SKM-1 treated with dmso at 0.1 percent for 144 hours (cell line): Measurements from ENCODE around the gene LRFN4.

Source experiments
- DNase-seq: peaks from one replicate; lab custom pipeline; 2025; ENCODE audit not compliant: unreplicated experiment; lab: John Stamatoyannopoulos, UW

Gene LRFN4

GRCh38 chr11:66857927-66858185 is 992 bp downstream of the LRFN4 start:
- DNase-seq, result no peak

DNA sequence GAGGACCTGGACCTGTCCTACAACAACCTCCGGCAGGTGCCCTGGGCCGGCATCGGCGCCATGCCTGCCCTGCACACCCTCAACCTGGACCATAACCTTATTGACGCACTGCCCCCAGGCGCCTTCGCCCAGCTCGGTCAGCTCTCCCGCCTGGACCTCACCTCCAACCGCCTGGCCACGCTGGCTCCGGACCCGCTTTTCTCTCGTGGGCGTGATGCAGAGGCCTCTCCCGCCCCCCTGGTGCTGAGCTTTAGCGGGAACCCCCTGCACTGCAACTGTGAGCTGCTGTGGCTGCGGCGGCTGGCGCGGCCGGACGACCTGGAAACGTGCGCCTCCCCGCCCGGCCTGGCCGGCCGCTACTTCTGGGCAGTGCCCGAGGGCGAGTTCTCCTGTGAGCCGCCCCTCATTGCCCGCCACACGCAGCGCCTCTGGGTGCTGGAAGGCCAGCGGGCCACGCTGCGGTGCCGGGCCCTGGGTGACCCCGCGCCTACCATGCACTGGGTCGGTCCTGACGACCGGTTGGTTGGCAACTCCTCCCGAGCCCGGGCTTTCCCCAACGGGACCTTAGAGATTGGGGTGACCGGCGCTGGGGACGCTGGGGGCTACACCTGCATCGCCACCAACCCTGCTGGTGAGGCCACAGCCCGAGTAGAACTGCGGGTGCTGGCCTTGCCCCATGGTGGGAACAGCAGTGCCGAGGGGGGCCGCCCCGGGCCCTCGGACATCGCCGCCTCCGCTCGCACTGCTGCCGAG is 1.5 kb downstream of the LRFN4 start:
- no peak for DNase-seq

GRCh38 chr11:66858939-66859685 is 2.2 kb downstream of the LRFN4 start:
- no peak for DNase-seq

GRCh38 chr11:66859686-66860448 is 3.0 kb downstream of the LRFN4 start:
- DNase-seq, result no peak

DNA sequence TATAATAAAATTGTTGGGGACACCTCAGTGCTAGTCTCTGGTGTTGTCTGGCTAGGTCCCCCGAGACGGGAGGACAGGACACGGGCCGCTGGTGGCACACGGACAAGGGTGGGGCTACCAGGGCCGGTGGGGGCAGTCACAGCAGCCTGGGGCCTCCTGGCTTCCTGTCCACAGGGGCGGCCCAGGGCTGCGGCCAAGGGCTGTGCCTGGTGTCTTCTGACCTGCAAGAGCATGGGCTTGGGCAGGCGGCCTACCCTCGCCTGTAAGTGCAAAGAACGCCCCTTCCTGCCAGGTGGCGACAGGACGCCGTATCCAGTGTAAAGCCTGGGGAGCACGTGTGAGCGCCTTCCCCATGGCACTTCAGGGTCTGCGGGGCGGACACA is 3.6 kb downstream of the LRFN4 start:
- no peak for DNase-seq

DNA sequence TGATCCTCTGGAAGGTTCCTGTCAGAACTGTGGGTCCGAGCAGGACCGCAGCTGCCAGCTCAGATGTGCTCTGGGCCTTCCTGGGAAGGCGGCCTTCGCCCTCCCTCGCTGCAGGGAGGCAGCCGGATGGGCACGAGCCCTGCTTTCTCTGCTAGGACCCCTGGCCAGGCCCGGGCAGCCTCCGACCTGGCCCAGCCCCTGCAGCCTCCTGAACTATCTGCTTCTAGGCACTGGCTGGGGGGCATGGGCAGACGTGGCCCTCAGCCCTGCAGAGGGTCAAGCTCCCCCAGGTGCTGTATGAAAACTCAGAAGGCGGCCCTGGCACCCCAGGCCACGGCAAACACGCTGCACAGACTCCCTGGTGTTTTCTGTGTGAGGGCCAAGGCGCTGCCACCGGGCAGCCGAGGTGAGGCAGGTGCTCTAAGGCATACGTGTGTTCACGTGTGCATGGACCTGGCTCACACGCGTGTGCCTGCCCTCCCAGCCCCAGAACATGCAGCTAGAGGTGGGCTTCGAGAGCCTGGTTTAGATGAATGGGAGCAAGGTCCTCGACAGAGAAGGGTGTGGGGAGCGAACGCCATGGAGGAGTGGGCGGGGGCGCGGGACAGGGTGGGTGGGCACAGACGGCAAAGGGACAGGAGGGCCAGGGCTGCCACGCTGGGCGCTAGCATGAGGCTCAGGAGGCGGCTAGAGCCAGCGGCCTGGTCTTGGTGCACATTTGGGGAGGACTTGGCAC is 4.3 kb downstream of the LRFN4 start:
- no peak for DNase-seq

GRCh38 chr11:66861774-66862558 is 5.1 kb downstream of the LRFN4 start:
- DNase-seq, result no peak

- DNase-seq, result no peak
These were observed 5.7 kb downstream of the LRFN4 start for GRCh38 chr11:66862559-66863037.

DNA sequence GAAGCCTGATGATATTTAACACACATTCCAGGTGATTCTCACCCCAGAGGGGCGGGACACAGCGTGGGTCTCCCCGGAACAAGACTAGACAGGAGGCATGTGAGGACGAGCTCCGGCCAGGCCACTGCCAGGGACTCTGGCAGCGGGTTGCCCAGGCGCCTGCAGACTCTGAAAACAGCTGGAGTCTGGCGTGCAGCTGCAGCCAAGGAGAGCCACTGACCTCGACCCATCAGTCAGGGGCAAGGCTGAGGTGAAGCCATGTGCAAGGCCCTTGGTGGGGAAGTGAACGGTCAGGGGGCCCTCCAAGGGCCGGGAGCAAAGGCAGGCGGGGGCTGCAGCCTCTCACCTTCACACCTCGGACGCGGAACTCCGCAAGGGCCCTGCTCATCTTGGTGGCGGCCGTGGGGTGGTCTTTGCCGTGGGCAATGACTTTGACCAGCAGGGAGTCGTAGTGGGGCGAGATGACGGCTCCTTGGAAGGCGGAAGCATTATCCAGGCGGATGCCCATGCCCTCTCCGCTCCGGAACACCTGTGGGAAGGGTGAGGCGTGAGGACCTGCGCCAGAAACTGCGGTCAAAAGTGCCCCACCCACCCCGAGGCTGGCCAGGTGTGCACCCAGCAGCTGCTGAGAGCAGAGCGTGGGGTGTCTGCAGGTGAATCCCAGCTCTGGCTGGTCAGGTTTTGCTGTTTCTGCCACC is 6.7 kb downstream of the LRFN4 start:
- no peak for DNase-seq

DNA sequence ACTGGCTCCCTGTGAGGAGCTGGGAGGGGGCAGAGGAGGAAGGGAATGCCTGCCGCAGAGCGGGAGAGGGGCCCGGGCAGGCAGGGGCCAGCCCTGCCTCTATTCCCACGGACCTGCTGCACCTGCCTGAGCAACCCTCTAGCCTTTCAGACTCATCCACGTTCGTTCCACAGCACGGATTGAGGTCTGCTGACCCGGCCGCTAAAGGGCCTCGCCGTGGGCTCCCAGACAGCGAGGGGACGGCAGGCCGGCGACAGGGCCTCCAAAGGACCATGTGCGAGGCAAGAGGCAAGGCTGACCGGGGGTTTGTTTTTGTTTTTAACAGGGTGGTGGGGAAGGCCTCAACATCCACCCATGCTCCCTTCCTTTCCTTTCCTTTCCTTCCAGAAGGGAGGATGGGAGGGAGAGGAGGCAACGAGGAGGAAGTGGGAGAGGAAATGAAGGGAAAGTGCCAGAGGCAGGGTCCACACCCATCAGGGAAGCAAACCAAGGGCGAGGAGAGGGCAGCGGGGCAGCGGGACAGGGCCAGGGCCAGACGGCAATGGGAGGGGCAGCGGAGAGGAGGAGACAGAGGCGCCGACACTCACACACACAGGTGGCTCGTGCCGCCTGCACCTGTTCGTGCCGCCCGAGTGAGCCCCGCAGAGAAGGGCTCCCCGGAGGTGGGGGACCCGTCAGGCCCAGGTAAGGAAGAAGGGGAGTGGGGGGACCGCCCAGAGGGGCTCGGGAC is 7.5 kb downstream of the LRFN4 start:
- DNase-seq, result no peak

GRCh38 chr11:66864924-66865697 is 8.2 kb downstream of the LRFN4 start:
- no peak for DNase-seq

DNA sequence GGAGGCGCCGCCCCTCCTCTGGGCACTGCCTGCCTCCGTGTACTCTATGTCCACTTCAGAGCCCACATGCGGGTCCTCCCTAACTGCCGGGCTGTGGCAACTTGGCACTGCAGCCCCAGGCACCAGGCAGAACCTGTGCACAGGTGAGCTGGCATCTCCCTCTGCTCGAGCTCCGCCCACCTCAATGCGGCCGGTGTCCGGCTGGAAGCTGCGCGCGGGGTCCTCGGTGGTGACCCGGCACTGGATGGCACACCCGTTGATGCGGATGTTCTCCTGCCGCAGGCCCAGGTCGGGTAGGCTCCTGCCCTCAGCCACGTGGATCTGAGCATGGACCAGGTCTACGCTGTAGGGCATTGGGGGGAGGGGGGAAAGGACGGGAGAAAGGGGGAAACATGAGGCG is 9.1 kb downstream of the LRFN4 start:
- DNase-seq, result no peak

- DNase-seq, result no peak
These were observed 9.7 kb downstream of the LRFN4 start for GRCh38 chr11:66866511-66866986.

DNA sequence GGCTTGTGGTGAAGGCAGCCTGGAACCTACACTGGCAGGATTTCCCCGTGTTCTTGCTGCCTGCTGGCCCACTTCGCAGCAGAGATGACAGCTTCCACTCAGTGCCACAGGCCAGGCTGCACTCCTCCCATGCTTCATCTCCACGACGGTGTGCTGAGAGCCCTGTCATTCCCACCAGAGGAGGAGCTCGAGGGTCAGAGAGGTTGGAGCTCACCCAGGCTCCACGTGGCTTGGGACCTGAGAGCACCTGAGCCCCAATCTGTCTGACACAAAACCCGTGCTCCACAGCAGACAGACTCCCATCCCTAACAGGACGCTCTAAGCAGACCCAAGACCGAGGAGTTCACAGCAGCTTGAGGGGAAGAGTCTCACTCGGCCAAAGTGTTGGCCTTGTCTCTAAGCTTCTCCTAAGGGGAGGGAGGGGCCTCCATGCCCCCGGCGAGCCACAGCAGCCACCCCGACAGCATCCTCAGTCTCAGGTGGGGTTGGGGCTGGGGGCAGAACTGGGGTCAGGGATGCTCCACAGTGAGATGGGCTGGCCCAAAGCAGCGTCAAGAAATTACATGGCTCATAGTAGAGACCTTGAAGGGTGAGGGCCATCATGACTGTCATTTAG is 10.7 kb downstream of the LRFN4 start:
- DNase-seq, result no peak

DNA sequence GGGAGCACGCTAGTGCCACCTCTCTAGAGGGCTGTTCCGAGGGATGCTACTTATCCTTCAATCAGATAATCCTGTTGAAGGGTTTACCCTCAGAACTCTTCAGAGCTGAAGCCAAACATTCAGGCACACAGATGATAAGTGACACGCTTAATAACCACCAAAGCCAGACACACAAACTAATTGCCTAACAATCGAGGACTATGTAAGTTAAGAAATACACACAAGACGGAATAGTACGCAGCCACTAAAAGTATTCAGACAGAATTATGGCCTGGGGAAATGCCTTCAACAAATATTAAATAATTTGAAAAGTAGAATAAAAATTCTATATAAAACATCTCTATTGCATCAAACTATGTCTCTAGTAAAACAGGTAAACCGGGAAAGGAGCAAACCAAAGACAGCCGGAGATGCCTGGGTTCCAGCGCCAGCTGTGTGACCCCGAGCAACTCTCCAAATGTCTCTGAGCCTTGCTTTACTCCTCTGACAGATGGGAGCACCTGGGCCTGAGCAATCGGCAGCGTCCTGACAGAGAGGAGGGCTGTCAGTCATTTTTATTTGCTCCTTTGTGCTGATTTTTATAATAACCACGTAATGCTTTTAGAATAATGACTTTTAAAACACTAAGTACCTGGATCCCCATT is 11.3 kb downstream of the LRFN4 start:
- DNase-seq, result no peak

DNA sequence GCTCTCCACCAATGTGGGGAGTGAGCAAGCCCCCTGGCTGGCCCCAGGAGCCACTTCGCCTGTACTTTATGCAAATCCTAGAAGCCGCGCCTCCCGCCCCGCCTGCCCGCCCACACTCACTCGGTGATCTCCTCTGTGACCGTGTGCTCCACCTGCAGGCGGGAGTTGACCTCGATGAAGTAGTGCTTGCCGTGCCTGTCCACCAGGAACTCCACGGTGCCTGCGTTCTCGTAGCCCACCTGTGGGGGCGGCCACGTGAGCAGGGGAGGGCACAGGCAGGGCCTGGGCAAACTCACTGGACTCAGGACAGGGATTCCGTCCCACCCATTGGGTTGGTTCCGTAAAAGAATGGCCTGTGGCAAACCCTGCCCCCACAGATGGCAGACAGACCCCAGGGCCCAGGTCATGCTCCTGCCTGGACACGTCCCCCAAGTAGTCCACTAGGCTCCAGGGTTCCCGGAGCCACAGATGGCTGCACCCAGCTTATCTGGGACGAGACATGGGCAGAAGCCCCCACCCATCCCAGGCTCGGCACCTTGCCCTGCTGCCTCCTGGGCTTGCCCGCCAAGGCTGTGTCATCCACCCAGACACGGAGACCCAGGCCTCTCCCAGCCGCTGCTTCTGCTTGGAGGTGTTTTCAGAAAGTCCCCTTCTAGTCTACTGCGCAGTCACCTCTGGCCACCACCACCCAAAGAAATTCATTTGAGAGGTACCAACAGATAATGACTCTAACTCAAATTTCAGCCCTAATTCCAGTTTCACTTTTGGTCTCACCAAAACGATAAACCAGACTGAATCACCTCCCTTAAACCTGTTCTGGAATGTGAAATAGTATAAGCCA is 12.1 kb downstream of the LRFN4 start:
- no peak for DNase-seq

GRCh38 chr11:66869567-66869870 is 12.7 kb downstream of the LRFN4 start:
- DNase-seq, result no peak
